KMS-11 (cell line): Measurements from ENCODE around the gene FMNL3.

Experiments
- H2AFZ ChIP-seq: fragments of 200-600 bp; sonication (generic); 2 replicates; pipeline ENCODE4 v1.6.1; 2016; ENCODE audit warnings: antibody characterized with exemption, mixed run types, low read depth
- H3K27ac ChIP-seq: fragments of 200-600 bp; sonication (generic); 2 replicates; pipeline ENCODE4 v1.6.1; 2016; ENCODE audit warnings: mild to moderate bottlenecking, mixed run types
- H3K27me3 ChIP-seq: fragments of 200-600 bp; sonication (generic); 2 replicates; pipeline ENCODE4 v1.6.1; 2017; ENCODE audit warnings: mild to moderate bottlenecking, low read depth, mixed run types, moderate library complexity; ENCODE audit not compliant: insufficient read depth
- H3K36me3 ChIP-seq: fragments of 200-600 bp; sonication (generic); 2 replicates; pipeline ENCODE4 v1.6.1; 2017; ENCODE audit warnings: mild to moderate bottlenecking, mixed run types; ENCODE audit not compliant: insufficient read depth
- H3K4me1 ChIP-seq: fragments of 200-600 bp; sonication (generic); 2 replicates; pipeline ENCODE4 v1.6.1; 2016; ENCODE audit warnings: mild to moderate bottlenecking, low read depth, mixed run types; ENCODE audit not compliant: poor library complexity, severe bottlenecking
- H3K4me2 ChIP-seq: fragments of 200-600 bp; sonication (generic); 2 replicates; pipeline ENCODE4 v1.7.0; 2016; ENCODE audit warnings: mild to moderate bottlenecking, mixed run types
- H3K4me3 ChIP-seq: fragments of 200-600 bp; sonication (generic); IDR thresholded peaks from 2 replicates; pipeline ENCODE4 v1.6.1; 2017; ENCODE audit warnings: low read depth, low read length, mixed read lengths; ENCODE audit not compliant: insufficient read depth
- H3K79me2 ChIP-seq: fragments of 200-600 bp; sonication (generic); 2 replicates; pipeline ENCODE4 v1.6.1; 2016; ENCODE audit warnings: low read depth, mixed run types; ENCODE audit not compliant: insufficient read depth
- H3K9ac ChIP-seq: fragments of 200-600 bp; sonication (generic); 2 replicates; pipeline ENCODE4 v1.6.1; 2016; ENCODE audit warnings: mild to moderate bottlenecking, mixed run types
- H4K20me1 ChIP-seq: fragments of 200-600 bp; sonication (generic); 2 replicates; pipeline ENCODE4 v1.6.1; 2016; ENCODE audit warnings: mild to moderate bottlenecking, mixed run types; ENCODE audit not compliant: insufficient read depth
- CTCF ChIP-seq: fragments of 200-600 bp; sonication (generic); conservative IDR thresholded peaks from 2 replicates; pipeline ENCODE4 v1.6.1; 2017; ENCODE audit warnings: low read depth, mild to moderate bottlenecking, antibody characterized with exemption, low read length, moderate library complexity, mixed read lengths

Gene FMNL3

GRCh38 chr12:49627752-49628360, 79.3 kb downstream of the FMNL3 start:
- no peaks in the 10 kb centered on the region for H3K36me3 ChIP-seq
- H3K4me3 ChIP-seq: no peak overlapping the region
- H3K27me3 ChIP-seq: no peaks in the 10 kb centered on the region
- no peak overlapping the region for H3K27ac ChIP-seq
- no peaks in the 10 kb centered on the region for H3K79me2 ChIP-seq
- H2AFZ ChIP-seq: no peak overlapping the region
- no peaks in the 10 kb centered on the region for H4K20me1 ChIP-seq
- no peak for TF ChIP-seq CTCF
- H3K4me1 ChIP-seq: peaks cover 17% of the 10 kb centered on the region
- H3K9ac ChIP-seq: no peak overlapping the region
- H3K4me2 ChIP-seq: no peak overlapping the region

GRCh38 chr12:49626836-49627235, 80.4 kb downstream of the FMNL3 start:
- no peak overlapping the region for H2AFZ ChIP-seq
- H3K27ac ChIP-seq: no peak overlapping the region
- H3K27me3 ChIP-seq: no peaks in the 10 kb centered on the region
- no peak for TF ChIP-seq CTCF
- peaks cover 27% of the 10 kb centered on the region for H3K4me1 ChIP-seq
- H3K79me2 ChIP-seq: no peaks in the 10 kb centered on the region
- H3K9ac ChIP-seq: no peak overlapping the region
- H3K4me2 ChIP-seq: no peak overlapping the region
- H4K20me1 ChIP-seq: no peaks in the 10 kb centered on the region
- H3K36me3 ChIP-seq: no peaks in the 10 kb centered on the region
- H3K4me3 ChIP-seq: no peak overlapping the region

- no peak overlapping the region for H2AFZ ChIP-seq
- no peaks in the 10 kb centered on the region for H3K27me3 ChIP-seq
- H4K20me1 ChIP-seq: no peaks in the 10 kb centered on the region
- H3K4me1 ChIP-seq: peaks cover 33% of the 10 kb centered on the region
- no peak overlapping the region for H3K9ac ChIP-seq
- H3K36me3 ChIP-seq: no peaks in the 10 kb centered on the region
- TF ChIP-seq CTCF: 0 out of 2 replicates have a peak, but pooled peaks have one; percentile 30
- H3K79me2 ChIP-seq: no peaks in the 10 kb centered on the region
- H3K4me3 ChIP-seq: no peak overlapping the region
- no peak overlapping the region for H3K27ac ChIP-seq
- H3K4me2 ChIP-seq: no peak overlapping the region
Observed at GRCh38 chr12:49626169-49626835, 80.9 kb downstream of the FMNL3 start.

GRCh38 chr12:49624921-49625577, 82.2 kb downstream of the FMNL3 start:
- TF ChIP-seq CTCF: no peak
- H3K27me3 ChIP-seq: no peaks in the 10 kb centered on the region
- no peak overlapping the region for H2AFZ ChIP-seq
- H3K4me1 ChIP-seq: peaks cover 45% of the 10 kb centered on the region
- H3K9ac ChIP-seq: no peak overlapping the region
- H4K20me1 ChIP-seq: no peaks in the 10 kb centered on the region
- no peak overlapping the region for H3K27ac ChIP-seq
- no peak overlapping the region for H3K4me2 ChIP-seq
- no peaks in the 10 kb centered on the region for H3K79me2 ChIP-seq
- H3K4me3 ChIP-seq: no peak overlapping the region
- H3K36me3 ChIP-seq: no peaks in the 10 kb centered on the region
